Measurements from ENCODE around the gene TIPRL.
"Not testable (repeated sequence)": the region's sequence is repeated elsewhere in the genome, so short reads cannot be mapped to it uniquely, and the experiment has no call there.

TIPRL gene

DNA sequence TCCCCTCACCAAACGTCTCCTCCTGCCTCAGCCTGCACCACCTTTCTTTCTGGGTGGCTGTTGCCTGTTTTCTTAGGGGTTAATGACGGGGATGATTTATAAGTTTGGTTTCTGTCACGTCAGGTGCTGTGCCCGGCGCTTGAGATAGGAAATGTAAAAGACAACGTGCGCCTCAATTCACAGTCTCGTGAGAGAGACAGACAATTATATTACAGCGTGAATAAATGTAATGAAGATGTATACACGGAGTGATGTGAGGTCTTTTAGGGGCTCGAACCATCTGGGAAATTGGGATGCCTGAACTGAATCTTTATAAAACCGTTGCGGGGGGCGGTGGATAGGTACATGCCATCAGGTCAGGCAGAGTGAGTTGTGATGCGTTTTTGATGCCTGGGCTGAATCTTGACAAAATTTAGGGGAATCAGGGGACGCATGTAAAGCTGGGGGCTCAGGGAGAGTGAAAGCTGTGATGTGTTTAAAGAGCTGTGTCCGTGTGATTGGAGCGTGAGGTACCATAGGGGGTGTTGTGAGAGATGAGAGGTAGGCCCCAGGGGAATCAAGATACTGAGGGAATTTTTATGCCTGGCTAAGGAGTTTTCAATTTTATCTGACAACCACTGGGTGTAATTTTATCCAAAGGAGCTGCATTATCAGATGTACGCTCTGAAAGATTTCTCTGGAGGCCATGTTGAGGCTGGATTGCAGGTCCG, 831 bp downstream of the TIPRL start:
- H3K27ac ChIP-seq = peak overlapping the region; percentile 97
- no peak for TF ChIP-seq ZFX (IDR thresholded peaks at IDR 0.05; ENCODE audit: borderline replicate concordance)
- TF ChIP-seq, protein P1, sequence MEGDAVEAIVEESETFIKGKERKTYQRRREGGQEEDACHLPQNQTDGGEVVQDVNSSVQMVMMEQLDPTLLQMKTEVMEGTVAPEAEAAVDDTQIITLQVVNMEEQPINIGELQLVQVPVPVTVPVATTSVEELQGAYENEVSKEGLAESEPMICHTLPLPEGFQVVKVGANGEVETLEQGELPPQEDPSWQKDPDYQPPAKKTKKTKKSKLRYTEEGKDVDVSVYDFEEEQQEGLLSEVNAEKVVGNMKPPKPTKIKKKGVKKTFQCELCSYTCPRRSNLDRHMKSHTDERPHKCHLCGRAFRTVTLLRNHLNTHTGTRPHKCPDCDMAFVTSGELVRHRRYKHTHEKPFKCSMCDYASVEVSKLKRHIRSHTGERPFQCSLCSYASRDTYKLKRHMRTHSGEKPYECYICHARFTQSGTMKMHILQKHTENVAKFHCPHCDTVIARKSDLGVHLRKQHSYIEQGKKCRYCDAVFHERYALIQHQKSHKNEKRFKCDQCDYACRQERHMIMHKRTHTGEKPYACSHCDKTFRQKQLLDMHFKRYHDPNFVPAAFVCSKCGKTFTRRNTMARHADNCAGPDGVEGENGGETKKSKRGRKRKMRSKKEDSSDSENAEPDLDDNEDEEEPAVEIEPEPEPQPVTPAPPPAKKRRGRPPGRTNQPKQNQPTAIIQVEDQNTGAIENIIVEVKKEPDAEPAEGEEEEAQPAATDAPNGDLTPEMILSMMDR (IDR thresholded peaks at IDR 0.05) = no peak

DNA sequence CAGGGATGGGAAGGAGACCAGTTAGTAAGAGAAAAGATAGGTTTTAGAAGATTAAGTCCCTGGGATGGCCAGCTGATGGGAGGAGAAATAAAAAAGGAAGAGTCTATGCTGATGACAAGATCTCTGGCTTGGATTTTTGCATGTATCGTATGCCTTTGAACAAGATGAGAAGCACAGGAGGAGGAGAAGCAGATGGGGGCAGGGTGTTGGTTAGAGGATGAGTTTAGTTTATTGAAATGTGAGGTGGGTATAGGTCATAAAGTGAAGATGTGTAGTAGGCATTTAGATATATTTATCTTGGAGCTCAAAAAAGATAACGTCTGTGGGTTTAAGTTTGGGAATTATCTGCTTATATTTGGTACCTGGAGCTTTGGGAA, 1.4 kb downstream of the TIPRL start:
- TF ChIP-seq, protein P1 (IDR thresholded peaks at IDR 0.05) = no peak

DNA sequence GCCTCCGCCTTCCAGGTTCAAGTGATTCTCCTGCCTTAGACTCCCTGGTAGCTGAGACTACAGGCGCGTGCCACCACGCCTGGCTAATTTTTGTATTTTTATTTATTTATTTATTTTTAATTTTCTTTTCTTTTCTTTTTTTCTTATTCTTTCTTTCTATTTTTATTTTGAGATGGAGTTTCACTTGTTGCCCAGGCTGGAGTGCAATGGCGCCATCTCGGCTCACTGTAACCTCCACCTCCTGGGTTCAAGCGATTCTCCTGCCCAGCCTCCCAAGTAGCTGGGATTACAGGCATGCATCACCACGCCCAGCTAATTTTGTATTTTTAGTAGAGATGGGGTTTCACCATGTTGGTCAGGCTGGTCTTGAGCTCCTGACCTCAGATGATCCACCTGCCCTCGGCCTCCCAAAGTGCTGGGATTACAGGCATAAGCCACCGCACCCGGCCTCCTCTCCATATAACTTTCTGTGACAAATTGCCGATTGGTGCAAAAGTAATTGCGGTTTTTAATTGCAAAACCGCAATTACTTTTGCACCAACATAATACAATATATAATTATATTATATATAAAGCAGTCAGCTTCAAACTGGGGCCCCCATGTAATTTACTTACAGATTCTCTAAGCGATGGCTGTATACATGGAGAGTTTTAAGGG, 2.4 kb downstream of the TIPRL start:
- H3K27ac ChIP-seq = not testable (repeated sequence)

More for the DNA sequence above, 1.4 kb downstream of the TIPRL start:
- H3K27ac ChIP-seq = peak overlapping the region; percentile 97

DNA sequence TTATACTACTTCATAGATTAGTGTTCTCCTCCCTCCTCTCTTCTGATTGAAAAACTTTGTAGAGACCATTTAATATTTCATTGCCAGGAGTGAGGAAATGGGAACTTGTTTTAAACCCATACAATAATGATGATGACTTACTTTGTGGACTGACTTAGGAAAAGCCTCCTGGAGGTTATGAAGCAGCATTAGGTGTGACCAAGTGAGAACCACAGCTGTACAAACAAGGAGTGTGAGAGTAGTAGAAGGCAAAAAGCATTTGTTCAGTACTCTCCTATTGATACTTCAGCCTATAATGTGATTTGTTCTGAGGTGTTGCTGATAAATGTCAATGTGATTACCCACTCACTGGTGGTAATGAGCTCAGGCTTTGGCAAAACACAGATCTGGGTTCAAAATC, 8.4 kb downstream of the TIPRL start:
- no peak overlapping the region for H3K27ac ChIP-seq
- TF ChIP-seq, protein P1 (IDR thresholded peaks at IDR 0.05) = no peak
- no peak for TF ChIP-seq ZFX (IDR thresholded peaks at IDR 0.05; ENCODE audit: borderline replicate concordance)

DNA sequence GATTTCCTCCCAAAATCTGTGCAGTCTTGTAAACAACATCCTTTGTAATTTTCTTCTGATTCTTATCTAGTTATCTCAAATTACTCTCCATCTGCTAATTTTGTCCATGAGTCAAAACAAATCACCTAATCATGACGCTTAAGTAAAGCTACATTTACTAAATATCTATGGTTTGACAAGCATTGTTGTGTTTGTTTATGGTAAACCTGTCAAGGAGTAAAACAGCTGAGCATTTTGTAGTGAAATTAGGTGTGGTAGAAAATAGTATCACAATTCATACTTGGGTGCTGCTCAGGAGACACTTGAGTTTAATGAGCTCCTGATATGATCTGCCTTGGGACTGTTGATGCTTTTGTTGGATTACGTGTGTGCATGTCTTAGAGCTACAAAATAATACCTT, 11.6 kb downstream of the TIPRL start:
- TF ChIP-seq, protein P1 (IDR thresholded peaks at IDR 0.05) = no peak
- no peak for TF ChIP-seq ZFX (IDR thresholded peaks at IDR 0.05; ENCODE audit: borderline replicate concordance)
- no peak overlapping the region for H3K27ac ChIP-seq

DNA sequence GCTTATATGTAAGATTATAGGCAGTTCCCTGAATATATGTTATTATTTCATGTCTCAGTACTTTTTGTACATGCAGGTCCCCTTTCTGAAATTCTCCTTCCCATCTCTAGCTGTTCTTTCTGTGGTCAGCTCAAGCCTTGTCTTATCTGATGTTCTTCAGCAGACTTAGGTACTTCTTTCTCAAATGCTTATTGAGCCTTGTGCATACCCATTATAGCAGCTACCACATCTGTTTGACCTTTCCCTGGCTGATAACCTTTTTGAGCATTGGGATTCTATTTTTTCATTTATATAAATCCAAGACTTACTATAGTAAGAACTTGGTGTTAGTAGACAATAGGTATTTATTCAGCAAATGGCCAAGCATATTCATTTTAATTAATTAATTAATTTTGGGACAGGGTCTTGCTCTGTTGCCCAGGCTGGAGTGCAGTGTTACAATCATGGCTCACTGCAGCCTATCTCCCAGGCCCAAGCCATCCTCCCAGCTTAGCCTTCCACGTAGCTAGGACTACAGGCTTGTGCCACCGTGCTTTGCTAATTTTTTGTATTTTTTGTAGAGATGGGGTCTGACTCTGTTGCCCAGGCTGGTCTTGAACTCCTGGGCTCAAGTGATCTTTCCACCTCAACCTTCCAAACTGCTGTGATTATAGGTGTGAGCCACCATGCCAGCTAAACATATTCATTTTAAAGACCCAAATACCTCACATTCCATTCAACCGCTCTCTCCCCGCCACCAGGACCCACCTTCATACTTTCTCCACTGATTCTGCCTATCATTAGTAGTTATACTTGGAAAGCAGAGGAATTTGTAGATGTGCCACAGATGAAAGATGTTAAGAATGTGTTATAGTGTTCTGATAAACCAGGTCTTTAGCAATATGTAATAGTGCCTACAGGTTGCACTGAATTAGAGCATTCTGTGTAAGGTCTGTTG, 16.7 kb downstream of the TIPRL start:
- no peak overlapping the region for H3K27ac ChIP-seq
- TF ChIP-seq, protein P1 (IDR thresholded peaks at IDR 0.05) = no peak
- TF ChIP-seq ZFX (IDR thresholded peaks at IDR 0.05; ENCODE audit: borderline replicate concordance) = no peak

DNA sequence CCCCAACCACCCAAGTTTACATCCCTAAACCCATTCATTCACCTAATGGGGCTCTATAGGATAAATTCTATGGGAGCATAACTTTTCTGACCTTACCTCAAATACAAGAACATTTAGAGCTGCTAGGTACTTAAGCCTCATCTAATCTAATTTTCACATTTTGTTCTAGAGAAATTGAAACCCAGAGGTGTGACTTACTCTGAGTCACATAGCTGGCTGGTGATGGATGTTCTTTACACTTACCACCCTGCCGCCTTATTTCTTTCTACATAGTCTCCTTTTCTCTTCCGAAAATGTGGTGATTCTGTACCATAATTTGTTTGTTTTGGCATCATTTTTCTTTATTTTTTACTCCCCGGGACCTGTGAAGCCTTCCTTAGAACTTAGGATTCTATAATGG, 20.3 kb downstream of the TIPRL start:
- no peak overlapping the region for H3K27ac ChIP-seq
- TF ChIP-seq, protein P1 (IDR thresholded peaks at IDR 0.05) = no peak
- TF ChIP-seq ZFX (IDR thresholded peaks at IDR 0.05; ENCODE audit: borderline replicate concordance) = no peak
